OCI-LY1 (cell line): ENCODE data around the gene PLCG2.

Experiments
- H2AFZ ChIP-seq: fragments of 200-600 bp; sonication (generic), shearing (Covaris generic); 2 replicates; pipeline ENCODE4 v1.6.0; 2014; ENCODE audit warnings: antibody characterized with exemption, mild to moderate bottlenecking, low read length
- H3F3A ChIP-seq: fragments of 200-600 bp; sonication (generic), shearing (Covaris generic); 2 replicates; pipeline ENCODE4 v1.6.0; 2014; ENCODE audit warnings: mild to moderate bottlenecking, antibody characterized with exemption, low read length, moderate library complexity; ENCODE audit not compliant: insufficient read depth
- H3K27ac ChIP-seq: fragments of 200-600 bp; sonication (generic); 2 replicates; pipeline ENCODE4 v1.5.1; 2014; ENCODE audit warnings: low read length, mixed run types, mild to moderate bottlenecking, low read depth; ENCODE audit not compliant: poor library complexity, severe bottlenecking
- H3K27me3 ChIP-seq: fragments of 200-600 bp; sonication (generic); 2 replicates; pipeline ENCODE4 v1.6.0; 2014; ENCODE audit warnings: antibody characterized with exemption, mild to moderate bottlenecking, low read length, moderate library complexity; ENCODE audit not compliant: insufficient read depth
- H3K36me3 ChIP-seq: fragments of 200-600 bp; sonication (generic); 2 replicates; pipeline ENCODE4 v1.6.1; 2014; ENCODE audit warnings: mild to moderate bottlenecking, antibody characterized with exemption, low read length, moderate library complexity, mixed read lengths; ENCODE audit not compliant: insufficient read depth
- H3K4me1 ChIP-seq: fragments of 200-600 bp; sonication (generic); 2 replicates; pipeline ENCODE4 v1.5.1; 2014; ENCODE audit warnings: mild to moderate bottlenecking, low read length, moderate library complexity; ENCODE audit not compliant: insufficient read depth, severe bottlenecking
- H3K4me2 ChIP-seq: fragments of 200-600 bp; sonication (generic), shearing (Covaris generic); 2 replicates; pipeline ENCODE4 v1.6.1; 2014; ENCODE audit warnings: low read length
- H3K4me3 ChIP-seq: fragments of 200-600 bp; sonication (generic); 2 replicates; pipeline ENCODE4 v1.5.1; 2014; ENCODE audit warnings: low read length, low read depth, mild to moderate bottlenecking, mixed read lengths; ENCODE audit not compliant: poor library complexity, severe bottlenecking
- H3K79me2 ChIP-seq: fragments of 200-600 bp; shearing (Covaris generic); 2 replicates; pipeline ENCODE4 v1.6.1; 2016; ENCODE audit warnings: mixed run types, low read length, mixed read lengths; ENCODE audit not compliant: insufficient read depth
- H3K9ac ChIP-seq: fragments of 200-600 bp; sonication (generic), shearing (Covaris generic); 2 replicates; pipeline ENCODE4 v1.6.1; 2014; ENCODE audit warnings: mild to moderate bottlenecking, low read length, mixed read lengths
- H3K9me2 ChIP-seq: fragments of 200-600 bp; sonication (generic), shearing (Covaris generic); 2 replicates; pipeline ENCODE4 v1.6.1; 2014; ENCODE audit warnings: low read depth, mild to moderate bottlenecking, low read length, mixed read lengths
- H3K9me3 ChIP-seq: fragments of 200-600 bp; shearing (Covaris generic); 2 replicates; pipeline ENCODE4 v1.6.1; 2014; ENCODE audit warnings: low read length, mixed read lengths
- H4K20me1 ChIP-seq: fragments of 200-600 bp; sonication (generic), shearing (Covaris generic); 2 replicates; pipeline ENCODE4 v1.6.0; 2016; ENCODE audit warnings: mild to moderate bottlenecking, low read length; ENCODE audit not compliant: insufficient read depth
- EZH2 ChIP-seq: fragments of 200-600 bp; sonication (generic), shearing (Covaris generic); IDR thresholded peaks from 2 replicates; pipeline ENCODE4 v1.8.0; 2017; ENCODE audit warnings: borderline replicate concordance, mixed run types, mild to moderate bottlenecking, antibody characterized with exemption, low read length, moderate library complexity, mixed read lengths
- TF ChIP-seq, protein P1 (sequence below): fragments of 200-600 bp; sonication (generic), shearing (Covaris generic); IDR thresholded peaks from 2 replicates; pipeline ENCODE4 v1.5.1; 2017; ENCODE audit warnings: mild to moderate bottlenecking, antibody characterized with exemption, low read length, moderate library complexity, mixed read lengths

PLCG2 gene

DNA sequence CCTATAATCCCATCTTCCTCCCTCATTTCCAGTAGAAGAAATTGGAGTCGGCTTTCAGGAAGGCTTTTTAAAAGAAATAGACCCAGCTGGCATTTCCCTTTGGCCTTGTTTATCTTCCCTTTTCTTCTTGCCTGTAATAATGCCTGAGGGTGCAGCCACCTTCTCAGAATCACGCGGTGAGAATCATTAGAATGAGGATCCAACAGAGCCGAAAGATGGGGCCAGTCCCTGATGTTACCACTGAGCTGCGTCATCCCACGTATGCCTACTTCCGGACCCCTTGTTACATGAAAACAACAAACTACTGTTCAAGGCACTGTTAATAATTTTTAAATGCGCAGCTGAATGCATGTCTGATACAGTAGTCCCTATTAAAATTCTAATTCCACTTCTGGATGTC, 208.0 kb downstream of the PLCG2 start:
- H3F3A ChIP-seq, result no peaks in the 10 kb centered on the region
- H3K36me3 ChIP-seq, result no peaks in the 10 kb centered on the region
- no peaks in the 10 kb centered on the region for H3K4me1 ChIP-seq
- no peak overlapping the region for H3K4me2 ChIP-seq
- no peaks in the 10 kb centered on the region for H3K9me3 ChIP-seq
- H3K9ac ChIP-seq, result no peak overlapping the region
- H3K9me2 ChIP-seq, result no peaks in the 10 kb centered on the region
- H2AFZ ChIP-seq, result no peak overlapping the region
- TF ChIP-seq, protein P1, sequence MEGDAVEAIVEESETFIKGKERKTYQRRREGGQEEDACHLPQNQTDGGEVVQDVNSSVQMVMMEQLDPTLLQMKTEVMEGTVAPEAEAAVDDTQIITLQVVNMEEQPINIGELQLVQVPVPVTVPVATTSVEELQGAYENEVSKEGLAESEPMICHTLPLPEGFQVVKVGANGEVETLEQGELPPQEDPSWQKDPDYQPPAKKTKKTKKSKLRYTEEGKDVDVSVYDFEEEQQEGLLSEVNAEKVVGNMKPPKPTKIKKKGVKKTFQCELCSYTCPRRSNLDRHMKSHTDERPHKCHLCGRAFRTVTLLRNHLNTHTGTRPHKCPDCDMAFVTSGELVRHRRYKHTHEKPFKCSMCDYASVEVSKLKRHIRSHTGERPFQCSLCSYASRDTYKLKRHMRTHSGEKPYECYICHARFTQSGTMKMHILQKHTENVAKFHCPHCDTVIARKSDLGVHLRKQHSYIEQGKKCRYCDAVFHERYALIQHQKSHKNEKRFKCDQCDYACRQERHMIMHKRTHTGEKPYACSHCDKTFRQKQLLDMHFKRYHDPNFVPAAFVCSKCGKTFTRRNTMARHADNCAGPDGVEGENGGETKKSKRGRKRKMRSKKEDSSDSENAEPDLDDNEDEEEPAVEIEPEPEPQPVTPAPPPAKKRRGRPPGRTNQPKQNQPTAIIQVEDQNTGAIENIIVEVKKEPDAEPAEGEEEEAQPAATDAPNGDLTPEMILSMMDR, result no peak
- TF ChIP-seq EZH2, result no peak
- H4K20me1 ChIP-seq, result no peaks in the 10 kb centered on the region
- H3K27me3 ChIP-seq, result no peaks in the 10 kb centered on the region
- no peak overlapping the region for H3K27ac ChIP-seq
- no peak overlapping the region for H3K4me3 ChIP-seq
- no peaks in the 10 kb centered on the region for H3K79me2 ChIP-seq

DNA sequence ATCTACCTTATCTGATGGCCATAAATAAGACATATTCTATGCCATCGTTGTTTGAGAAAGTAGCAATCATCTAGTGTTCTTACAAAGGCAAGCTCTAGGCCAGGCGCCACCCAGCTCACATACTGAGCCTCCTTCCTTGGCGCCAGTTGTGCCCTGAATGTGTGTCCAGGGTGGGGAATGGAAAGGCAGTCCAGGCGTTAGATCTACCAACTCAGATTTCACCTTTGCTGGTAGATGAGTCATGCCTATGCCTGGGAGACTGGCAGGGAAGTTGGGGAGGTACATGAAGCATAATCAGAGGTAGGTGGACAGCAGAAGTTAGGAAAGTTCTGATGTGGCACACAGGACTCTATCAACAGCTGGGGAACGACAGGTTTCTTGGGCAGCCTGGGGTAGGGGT, 208.6 kb downstream of the PLCG2 start:
- TF ChIP-seq EZH2, result no peak
- TF ChIP-seq, protein P1, result no peak
- no peak overlapping the region for H2AFZ ChIP-seq
- H4K20me1 ChIP-seq, result no peaks in the 10 kb centered on the region
- H3K36me3 ChIP-seq, result no peaks in the 10 kb centered on the region
- no peaks in the 10 kb centered on the region for H3F3A ChIP-seq
- no peak overlapping the region for H3K27ac ChIP-seq
- H3K79me2 ChIP-seq, result no peaks in the 10 kb centered on the region
- H3K9me2 ChIP-seq, result no peaks in the 10 kb centered on the region
- no peaks in the 10 kb centered on the region for H3K4me1 ChIP-seq
- H3K4me3 ChIP-seq, result no peak overlapping the region
- no peak overlapping the region for H3K4me2 ChIP-seq
- H3K27me3 ChIP-seq, result no peaks in the 10 kb centered on the region
- no peak overlapping the region for H3K9ac ChIP-seq
- no peaks in the 10 kb centered on the region for H3K9me3 ChIP-seq

DNA sequence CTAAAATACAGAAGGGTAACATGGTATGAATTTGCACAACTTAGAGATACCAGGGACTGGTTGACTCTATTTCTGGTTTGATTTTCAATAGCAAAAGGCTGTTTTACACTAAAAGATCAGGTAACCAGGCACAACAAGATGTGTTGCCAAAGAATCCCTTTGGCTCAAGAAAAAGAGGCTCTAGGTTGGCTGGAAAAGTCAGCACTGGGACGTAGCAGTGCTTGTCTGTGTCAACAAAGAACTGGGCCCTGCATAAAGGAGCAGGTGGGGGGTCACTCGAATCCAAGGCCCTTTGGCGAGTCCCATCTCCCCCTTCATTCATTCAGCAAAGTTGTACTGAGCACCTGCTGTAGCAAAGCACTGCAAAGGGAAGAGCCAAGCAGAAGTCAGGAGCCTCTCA, 213.8 kb downstream of the PLCG2 start:
- Histone ChIP-seq H3K27me3 (no peaks in the 10 kb centered on the region), H3K9ac (no peak overlapping the region), H3K4me3 (no peak overlapping the region)

More for the DNA sequence above, 213.8 kb downstream of the PLCG2 start:
- H3K79me2 ChIP-seq, result no peaks in the 10 kb centered on the region
- H3K4me2 ChIP-seq, result no peak overlapping the region
- H2AFZ ChIP-seq, result no peak overlapping the region
- H3K27ac ChIP-seq, result no peak overlapping the region
- H3K4me1 ChIP-seq, result no peaks in the 10 kb centered on the region
- H3K9me3 ChIP-seq, result no peaks in the 10 kb centered on the region
- no peaks in the 10 kb centered on the region for H3F3A ChIP-seq
- H4K20me1 ChIP-seq, result no peaks in the 10 kb centered on the region
- TF ChIP-seq, protein P1, result no peak
- no peak for TF ChIP-seq EZH2
- peaks cover 14% of the 10 kb centered on the region; the same call in 1 of the 2 replicates for H3K36me3 ChIP-seq
- no peaks in the 10 kb centered on the region for H3K9me2 ChIP-seq
